MG63 (cell line): ENCODE data around the gene SHKBP1. TPM values are rescaled to one million over a fixed set of nuclear protein-coding genes. Genes with fewer than 3 reads are reported as not detected.
"Not testable (repeated sequence)": the region's sequence is repeated elsewhere in the genome, so short reads cannot be mapped to it uniquely, and the experiment has no call there.

ENCODE experiments used
- DNase-seq: peaks from one replicate; pipeline ENCODE4 v3.0.0-alpha.2; 2020
- H3K27me3 ChIP-seq: fragments of 250-450 bp; sonication (Bioruptor Pico); 2 replicates; pipeline ENCODE4 v1.5.1; 2020; ENCODE audit warnings: mild to moderate bottlenecking, moderate library complexity
- H3K36me3 ChIP-seq: fragments of 250-450 bp; sonication (Bioruptor Pico); 2 replicates; pipeline ENCODE4 v1.5.1; 2020; ENCODE audit warnings: mild to moderate bottlenecking, moderate library complexity
- H3K4me3 ChIP-seq: fragments of 250-450 bp; sonication (Bioruptor Pico); 2 replicates; pipeline ENCODE4 v1.5.1; 2020; ENCODE audit warnings: mild to moderate bottlenecking, moderate library complexity
- H3K9me3 ChIP-seq: fragments of 250-450 bp; sonication (Bioruptor Pico); 2 replicates; pipeline ENCODE4 v1.5.1; 2020; ENCODE audit warnings: mild to moderate bottlenecking, moderate library complexity
- total RNA-seq: library from RNA; depleted of rRNA; stranded (reverse); fragments of >200 nt; shearing (Covaris generic); gene quantifications from 2 replicates; pipeline ENCODE4 v1.2.3, GENCODE V29; 2014; ENCODE audit warnings: low replicate concordance

SHKBP1 gene
- total RNA-seq, 1 experiment from 2014 or later = 105 TPM

- H3K9me3 ChIP-seq = no peaks in the 10 kb centered on the region; the same call in 1 of the 2 replicates
- no peak overlapping the region for H3K4me3 ChIP-seq
- no peaks in the 10 kb centered on the region for H3K36me3 ChIP-seq
- H3K27me3 ChIP-seq = 0 out of 2 replicates have a peak, but pooled peaks cover 9% of the 10 kb centered on the region
- DNase-seq = peak; percentile 69
These were observed 27.5 kb upstream of the SHKBP1 start for GRCh38 chr19:40549007-40549708.

GRCh38 chr19:40550951-40551350, 25.7 kb upstream of the SHKBP1 start:
- Histone ChIP-seq H3K9me3 (no peaks in the 10 kb centered on the region; the same call in 1 of the 2 replicates), H3K27me3 (0 out of 2 replicates have a peak, but pooled peaks cover 9% of the 10 kb centered on the region), H3K4me3 (no peak overlapping the region), H3K36me3 (no peaks in the 10 kb centered on the region)
- DNase-seq = no peak

GRCh38 chr19:40552848-40553247, 23.8 kb upstream of the SHKBP1 start:
- H3K36me3 ChIP-seq = no peaks in the 10 kb centered on the region
- H3K27me3 ChIP-seq = 0 out of 2 replicates have a peak, but pooled peaks cover 9% of the 10 kb centered on the region

GRCh38 chr19:40553885-40554857, 22.5 kb upstream of the SHKBP1 start:
- Histone ChIP-seq H3K4me3 (no peak overlapping the region), H3K36me3 (no peaks in the 10 kb centered on the region), H3K9me3 (no peaks in the 10 kb centered on the region), H3K27me3 (0 out of 2 replicates have a peak, but pooled peaks cover 4% of the 10 kb centered on the region)
- no peak for DNase-seq

More at GRCh38 chr19:40552848-40553247, 23.8 kb upstream of the SHKBP1 start:
- H3K4me3 ChIP-seq = no peak overlapping the region
- DNase-seq = no peak
- no peaks in the 10 kb centered on the region for H3K9me3 ChIP-seq

GRCh38 chr19:40555978-40556689, 20.5 kb upstream of the SHKBP1 start:
- H3K27me3 ChIP-seq = 0 out of 2 replicates have a peak, but pooled peaks cover 4% of the 10 kb centered on the region
- DNase-seq = no peak
- H3K9me3 ChIP-seq = no peaks in the 10 kb centered on the region
- H3K36me3 ChIP-seq = no peaks in the 10 kb centered on the region
- H3K4me3 ChIP-seq = no peak overlapping the region

- no peaks in the 10 kb centered on the region for H3K36me3 ChIP-seq
- DNase-seq = no peak
- H3K27me3 ChIP-seq = 0 out of 2 replicates have a peak, but pooled peaks cover 4% of the 10 kb centered on the region
- H3K4me3 ChIP-seq = no peak overlapping the region
- H3K9me3 ChIP-seq = no peaks in the 10 kb centered on the region
These were observed 19.6 kb upstream of the SHKBP1 start for GRCh38 chr19:40556953-40557530.

- DNase-seq = no peak
- Histone ChIP-seq H3K36me3 (no peaks in the 10 kb centered on the region), H3K27me3 (no peaks in the 10 kb centered on the region)
These were observed 17.3 kb upstream of the SHKBP1 start for GRCh38 chr19:40559394-40559793.

GRCh38 chr19:40560092-40560507, 16.6 kb upstream of the SHKBP1 start:
- no peaks in the 10 kb centered on the region for H3K27me3 ChIP-seq
- no peaks in the 10 kb centered on the region for H3K9me3 ChIP-seq
- H3K4me3 ChIP-seq = no peak overlapping the region
- no peak for DNase-seq
- no peaks in the 10 kb centered on the region for H3K36me3 ChIP-seq

More at GRCh38 chr19:40559394-40559793, 17.3 kb upstream of the SHKBP1 start:
- Histone ChIP-seq H3K9me3 (no peaks in the 10 kb centered on the region), H3K4me3 (no peak overlapping the region)

- H3K4me3 ChIP-seq = no peak overlapping the region
- no peaks in the 10 kb centered on the region for H3K27me3 ChIP-seq
- H3K36me3 ChIP-seq = no peaks in the 10 kb centered on the region
- no peaks in the 10 kb centered on the region for H3K9me3 ChIP-seq
- DNase-seq = no peak
These were observed 14.7 kb upstream of the SHKBP1 start for GRCh38 chr19:40561947-40562346.

GRCh38 chr19:40564535-40564934, 12.1 kb upstream of the SHKBP1 start:
- not testable (repeated sequence) for H3K36me3 ChIP-seq, H3K27me3 ChIP-seq, DNase-seq, H3K4me3 ChIP-seq, H3K9me3 ChIP-seq

GRCh38 chr19:40565355-40565754, 11.3 kb upstream of the SHKBP1 start:
- no peak overlapping the region for H3K4me3 ChIP-seq
- no peaks in the 10 kb centered on the region for H3K27me3 ChIP-seq
- H3K36me3 ChIP-seq = no peaks in the 10 kb centered on the region
- DNase-seq = no peak
- no peaks in the 10 kb centered on the region for H3K9me3 ChIP-seq

- H3K4me3 ChIP-seq = no peak overlapping the region
These were observed 10.7 kb upstream of the SHKBP1 start for GRCh38 chr19:40565910-40566495.

GRCh38 chr19:40567040-40567749, 9.5 kb upstream of the SHKBP1 start:
- Histone ChIP-seq H3K9me3 (no peaks in the 10 kb centered on the region), H3K36me3 (no peaks in the 10 kb centered on the region), H3K4me3 (no peak overlapping the region), H3K27me3 (no peaks in the 10 kb centered on the region)
- DNase-seq = no peak

More at GRCh38 chr19:40565910-40566495, 10.7 kb upstream of the SHKBP1 start:
- no peaks in the 10 kb centered on the region for H3K36me3 ChIP-seq
- no peaks in the 10 kb centered on the region for H3K27me3 ChIP-seq
- H3K9me3 ChIP-seq = no peaks in the 10 kb centered on the region
- no peak for DNase-seq

- Histone ChIP-seq H3K36me3 (no peaks in the 10 kb centered on the region), H3K9me3 (no peaks in the 10 kb centered on the region), H3K4me3 (no peak overlapping the region), H3K27me3 (no peaks in the 10 kb centered on the region)
- no peak for DNase-seq
These were observed 8.8 kb upstream of the SHKBP1 start for GRCh38 chr19:40567750-40568494.
